ENCODE results near the gene RELT.
"Not testable (repeated sequence)": the region's sequence is repeated elsewhere in the genome, so short reads cannot be mapped to it uniquely, and the experiment has no call there.

The RELT gene

DNA sequence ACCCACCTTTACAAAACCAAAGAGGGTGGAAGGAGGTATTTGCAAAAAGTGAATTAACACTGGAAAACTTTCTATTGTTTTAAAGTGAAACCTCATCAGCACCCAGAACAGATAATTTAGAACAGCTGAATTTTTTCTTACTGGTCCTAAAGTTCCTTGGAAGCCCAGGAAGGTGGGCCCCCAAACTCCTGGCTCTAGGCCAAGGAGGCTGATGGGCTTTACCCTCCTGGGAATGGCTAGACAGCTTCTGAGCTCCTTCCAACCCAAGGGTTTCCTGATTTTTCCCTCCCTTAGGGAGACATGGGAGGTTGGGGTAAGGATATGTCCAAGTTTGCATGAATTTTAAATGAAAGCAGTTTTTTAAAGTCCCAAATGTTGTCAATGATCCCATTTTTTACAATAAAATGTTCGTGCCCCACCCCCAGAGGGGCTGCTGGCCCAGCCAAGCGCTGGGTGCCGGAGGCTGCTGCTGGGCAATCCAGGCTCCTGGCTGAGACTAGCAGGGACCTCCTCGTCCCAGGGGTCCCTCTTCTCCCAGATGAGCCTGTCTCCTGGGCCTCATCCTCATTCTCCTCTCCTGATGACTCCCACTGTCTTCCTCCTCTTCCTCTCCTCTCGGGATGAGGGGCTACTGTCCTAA lies 28.4 kb downstream of the RELT start:
- no peak for DNase-seq (ENCODE audit: low spot score)

DNA sequence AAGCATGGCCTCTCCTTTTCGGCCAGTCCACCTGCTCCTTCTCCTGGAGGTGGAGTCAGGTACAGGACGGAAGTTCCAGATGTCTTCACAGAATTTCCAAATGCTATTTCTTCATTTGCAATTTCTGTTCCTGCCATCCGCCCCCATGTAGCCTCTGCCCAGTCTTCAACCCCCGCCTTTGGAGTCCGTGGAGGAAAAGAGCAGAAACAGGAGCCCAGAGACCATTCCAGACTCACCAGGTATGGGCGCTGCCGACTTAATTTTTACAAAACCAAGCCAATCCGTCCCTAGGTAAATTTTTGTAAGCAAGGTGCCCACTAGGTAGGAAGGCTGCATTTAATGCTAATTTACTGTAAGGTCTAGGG lies 28.9 kb downstream of the RELT start:
- DNase-seq (ENCODE audit: low spot score): no peak

DNA sequence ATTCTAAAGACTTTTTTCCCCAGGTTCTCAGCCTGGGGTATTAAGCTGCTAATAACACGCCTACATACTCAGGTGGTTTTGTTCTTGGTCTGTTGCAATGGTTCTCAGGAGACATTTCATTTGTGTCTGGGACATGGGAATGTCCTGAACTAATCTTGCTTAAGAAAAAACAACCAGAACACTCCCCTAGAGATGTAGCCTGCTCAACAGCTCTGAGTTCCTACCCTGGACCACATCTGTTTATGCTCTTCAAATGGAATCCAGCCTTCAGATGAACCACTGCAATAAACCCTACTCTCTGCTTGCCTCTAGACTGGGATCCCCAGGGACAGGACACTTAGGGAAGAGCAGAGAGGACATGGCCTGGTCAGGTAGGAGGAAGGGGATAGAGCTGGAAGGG lies 29.9 kb downstream of the RELT start:
- DNase-seq (ENCODE audit: low spot score): no peak

DNA sequence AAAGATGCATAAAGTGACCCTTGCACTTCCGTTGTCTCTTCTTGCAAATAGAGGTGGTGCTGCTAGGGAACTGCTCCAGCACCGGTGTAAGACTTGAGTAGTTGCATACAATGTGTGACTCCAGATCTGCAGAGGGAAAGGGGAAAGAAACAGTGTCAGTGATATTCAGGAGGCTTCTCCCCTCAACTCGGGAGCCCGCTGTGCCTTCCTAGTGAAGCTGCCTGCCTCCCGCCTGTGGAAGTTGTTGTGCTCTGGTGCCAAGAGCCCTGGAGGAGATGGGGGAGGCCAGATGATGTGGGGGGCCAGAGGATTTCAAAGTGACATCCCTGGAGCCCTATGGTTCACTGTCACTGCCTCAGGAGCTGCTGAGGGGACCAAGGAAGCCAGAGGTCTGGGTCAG lies 30.4 kb downstream of the RELT start:
- DNase-seq (ENCODE audit: low spot score): no peak

DNA sequence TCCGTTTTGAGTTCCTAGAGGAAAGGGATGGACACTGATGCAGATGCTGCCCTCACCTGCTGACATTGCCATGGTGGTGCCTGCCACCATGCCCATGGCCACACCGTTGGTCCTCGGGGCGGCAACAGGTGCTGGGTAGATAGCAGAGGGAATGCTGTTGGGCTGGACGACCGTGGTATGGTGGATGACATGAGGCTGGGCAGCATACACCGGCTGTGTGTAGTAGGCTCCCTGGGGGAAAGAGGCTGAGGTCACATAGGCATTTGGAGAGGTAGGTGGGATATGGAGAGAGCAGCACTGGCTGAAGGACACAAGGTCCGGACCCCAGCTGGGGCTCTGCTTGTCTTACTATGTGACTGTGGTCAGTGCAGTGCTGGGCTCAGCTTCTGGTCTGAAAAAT lies 33.2 kb downstream of the RELT start:
- no peak for DNase-seq (ENCODE audit: low spot score)

DNA sequence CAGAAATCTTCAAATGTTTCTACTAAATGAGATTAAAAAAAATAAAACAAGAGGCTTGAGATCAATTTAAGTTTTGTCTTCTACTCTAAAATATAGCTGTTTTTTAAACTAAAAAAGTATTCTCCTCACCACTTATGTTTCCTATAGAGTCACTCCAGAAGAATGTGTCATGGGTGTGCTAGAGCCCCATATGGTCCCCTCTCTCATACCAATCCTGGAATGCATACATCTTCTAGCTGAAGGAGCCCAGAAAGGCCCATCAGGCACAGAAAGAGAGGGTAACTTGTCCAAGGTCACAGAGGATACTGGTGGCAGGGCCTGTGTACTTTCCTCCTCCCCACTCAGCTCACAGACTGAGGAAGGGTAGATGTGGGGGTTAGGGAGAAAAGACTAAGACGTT lies 34.4 kb downstream of the RELT start:
- no peak for DNase-seq (ENCODE audit: low spot score)

DNA sequence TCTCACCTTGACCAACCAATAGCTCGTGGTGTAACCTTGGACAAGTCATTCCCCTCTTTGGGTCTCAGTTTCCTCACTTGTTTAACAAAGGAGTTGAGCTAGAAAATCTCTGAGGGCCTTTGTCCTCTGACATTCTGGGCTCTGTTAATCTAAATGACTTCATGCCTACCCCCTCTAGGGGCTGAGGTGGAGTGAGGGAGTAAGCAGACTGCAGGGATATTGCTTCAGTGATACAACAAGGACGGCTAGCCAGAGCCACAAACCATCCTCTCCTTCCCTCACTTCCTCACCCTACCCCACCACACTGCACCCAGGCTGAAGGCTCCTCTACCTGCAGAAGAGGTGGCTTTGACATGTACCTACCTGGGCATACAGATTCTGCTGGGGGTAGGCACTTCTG lies 34.8 kb downstream of the RELT start:
- no peak for DNase-seq (ENCODE audit: low spot score)

DNA sequence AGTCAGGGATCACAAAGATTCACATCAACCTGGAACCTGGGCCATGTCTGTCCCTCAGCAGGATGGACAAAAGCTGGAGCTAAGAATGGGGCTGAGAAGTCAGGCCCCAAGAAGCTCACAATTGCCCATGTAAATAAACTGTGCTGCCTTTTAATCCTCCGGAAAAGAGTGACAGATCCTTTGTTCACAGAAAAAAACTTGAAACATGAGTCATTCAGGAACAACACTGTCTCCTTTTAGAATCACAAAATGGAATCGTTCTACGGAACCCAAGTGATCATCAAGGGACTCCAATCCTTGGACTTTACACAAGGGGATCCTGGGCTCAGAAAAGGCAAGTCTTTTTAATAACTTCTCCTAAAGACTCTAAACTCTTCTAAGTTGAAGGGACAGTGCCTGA lies 36.1 kb downstream of the RELT start:
- DNase-seq (ENCODE audit: low spot score): no peak

DNA sequence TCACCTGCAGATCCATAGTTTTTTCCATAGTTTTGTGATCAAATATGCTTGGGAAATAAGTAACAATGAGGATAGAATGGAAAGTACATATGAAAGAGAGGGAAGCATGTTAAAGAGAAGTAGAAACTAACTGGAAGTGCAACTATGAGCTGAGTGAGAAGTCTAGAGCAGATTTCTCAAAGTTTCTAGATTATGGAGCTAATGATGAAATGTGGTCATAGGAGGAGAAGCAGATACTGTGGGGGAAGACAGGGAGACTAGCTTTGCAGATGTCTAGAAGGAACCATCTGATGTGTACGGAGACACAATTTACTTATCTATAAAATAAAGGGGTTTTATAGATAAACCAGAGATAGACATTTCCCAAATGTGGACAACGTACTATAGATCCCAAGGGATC lies 37.1 kb downstream of the RELT start:
- no peak for DNase-seq (ENCODE audit: low spot score)

DNA sequence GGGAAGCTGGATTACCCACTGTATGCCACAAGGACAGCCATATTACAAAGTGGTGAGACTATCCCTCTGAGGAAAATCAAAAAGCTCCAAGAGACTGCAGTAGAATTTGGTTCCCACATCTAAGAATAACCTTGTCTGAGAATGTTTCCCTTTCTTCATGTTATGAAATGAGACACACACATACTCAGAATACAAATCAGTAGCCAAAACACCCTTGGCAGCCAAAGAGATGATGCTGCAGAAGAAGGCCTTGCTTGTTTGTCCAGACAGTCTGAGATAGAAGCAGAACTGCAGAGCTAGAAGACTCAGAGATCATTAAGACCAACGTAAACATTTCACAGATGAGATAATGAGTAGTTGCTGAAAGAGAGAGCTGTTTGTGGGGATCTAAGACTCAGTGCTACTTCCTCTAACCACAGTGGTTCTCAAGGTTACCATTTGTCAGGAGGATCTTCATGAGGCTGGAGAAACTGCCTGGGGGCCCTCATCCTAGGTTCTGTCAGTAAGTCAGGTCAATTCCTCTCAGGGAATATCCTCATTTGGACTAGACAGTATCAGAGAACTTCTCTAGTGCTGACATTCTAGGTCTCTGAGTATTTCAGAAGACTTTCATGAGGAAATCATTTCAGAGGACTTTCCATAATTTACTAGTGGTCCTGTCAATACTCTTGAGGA lies 38.9 kb downstream of the RELT start:
- no peak for DNase-seq (ENCODE audit: low spot score)

DNA sequence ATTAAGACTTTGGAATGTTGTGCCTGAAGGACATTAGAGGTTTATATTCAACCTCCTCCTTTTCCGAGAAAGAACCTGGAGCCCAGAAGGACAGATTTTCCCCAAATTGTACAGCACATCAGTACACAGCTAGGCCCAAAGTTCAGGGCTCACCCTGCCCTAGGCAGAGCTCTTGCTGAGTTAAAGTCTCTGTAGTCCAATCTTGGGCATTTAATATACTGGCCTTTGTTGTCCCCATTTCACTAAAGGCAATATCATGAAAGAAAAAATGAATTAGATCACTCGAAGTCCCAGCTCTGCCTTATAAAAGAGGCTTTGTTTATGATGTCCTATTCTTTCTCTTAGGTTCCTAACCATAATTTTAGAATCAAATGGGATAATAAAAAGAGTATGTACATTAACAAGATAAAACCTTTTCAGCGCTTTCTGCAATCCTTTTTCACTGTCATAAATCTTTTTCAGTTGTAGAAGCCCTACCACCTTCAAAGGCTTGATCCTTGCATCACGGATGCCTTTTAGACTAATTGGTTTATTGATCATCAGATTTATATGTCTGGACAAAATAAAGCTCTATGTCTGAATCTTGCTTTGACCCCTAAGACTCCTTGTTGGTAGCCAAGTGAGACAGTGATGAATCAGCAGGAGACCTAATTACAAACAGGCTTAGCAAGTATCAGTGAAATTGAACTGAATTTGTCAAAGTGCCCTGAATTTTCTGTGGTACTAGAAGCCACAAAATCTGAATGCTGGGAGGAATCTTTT lies 39.8 kb downstream of the RELT start:
- no peak for DNase-seq (ENCODE audit: low spot score)

DNA sequence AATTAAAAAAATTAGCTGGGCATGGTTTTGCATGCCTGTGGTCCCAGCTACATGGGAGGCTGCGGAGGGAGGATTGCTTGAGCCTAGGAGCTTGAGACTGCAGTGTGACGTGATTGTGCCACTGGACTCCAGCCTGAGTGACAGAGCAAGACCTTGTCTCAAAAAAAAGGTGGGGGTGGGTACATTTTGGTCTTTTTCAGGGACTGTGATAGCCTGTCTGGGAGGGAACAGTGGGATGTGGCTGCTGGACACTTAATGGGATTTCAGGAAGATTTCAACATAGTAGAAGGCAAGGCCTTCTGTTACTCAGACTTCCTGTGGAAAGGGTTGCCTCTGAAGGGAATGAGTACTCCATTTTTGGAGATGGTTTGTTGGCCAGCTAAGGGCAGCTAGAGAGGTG lies 40.6 kb downstream of the RELT start:
- DNase-seq (ENCODE audit: low spot score): no peak

DNA sequence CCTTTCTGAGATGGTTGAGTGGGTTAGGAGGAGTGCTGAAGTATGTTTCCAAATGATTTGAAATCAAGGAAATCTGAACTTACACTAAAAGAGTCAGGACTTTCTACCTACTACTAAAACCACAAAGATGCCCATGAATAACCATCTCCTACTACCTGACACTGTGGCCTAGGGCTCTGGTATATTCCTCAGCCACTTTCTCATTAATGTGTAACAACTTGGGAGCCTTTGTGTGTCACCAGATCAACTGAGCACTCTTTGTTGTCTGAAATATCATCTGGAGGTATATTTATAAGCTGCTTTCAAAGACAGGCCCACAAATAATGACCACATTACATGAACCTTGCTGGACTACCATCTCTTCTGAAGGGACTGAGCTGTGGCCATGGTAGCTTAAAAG lies 43.9 kb downstream of the RELT start:
- no peak for DNase-seq (ENCODE audit: low spot score)

DNA sequence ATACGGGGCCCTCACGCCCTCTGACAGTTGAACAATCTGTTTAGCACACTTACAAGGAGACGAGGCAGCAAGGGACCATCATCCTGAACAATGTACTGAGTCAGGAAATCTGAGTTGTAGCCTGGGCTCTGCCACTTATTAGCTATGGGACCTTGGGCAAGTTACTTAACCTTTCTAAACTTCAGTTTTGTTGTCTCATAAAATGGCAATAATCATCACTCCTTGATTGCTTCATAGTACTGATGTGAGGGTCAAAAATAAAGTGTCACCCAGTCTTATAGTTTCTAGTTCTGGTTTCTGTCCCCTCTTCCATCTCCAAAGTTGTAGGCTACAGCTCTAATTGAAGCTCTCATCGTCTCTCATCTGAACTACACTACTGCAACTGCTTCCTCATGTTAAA lies 46.7 kb downstream of the RELT start:
- no peak for DNase-seq (ENCODE audit: low spot score)

DNA sequence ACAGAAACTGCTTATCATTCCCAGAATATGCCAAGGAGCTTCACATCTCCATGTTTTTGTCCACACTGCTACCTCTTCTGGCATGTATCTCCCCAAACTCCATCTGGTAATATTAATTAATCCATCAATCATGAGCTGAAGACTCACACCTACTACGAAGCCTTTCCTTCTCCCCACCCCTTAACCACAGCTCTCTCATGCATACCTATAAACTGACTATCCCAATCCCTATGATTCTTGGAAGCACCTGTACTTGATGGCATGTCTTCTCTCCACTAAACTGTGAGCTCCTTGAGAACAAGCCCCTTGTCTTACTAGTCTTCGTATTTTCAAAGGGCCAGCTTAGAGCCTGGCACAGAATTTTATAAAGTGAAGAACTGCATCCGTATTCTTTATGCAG lies 47.3 kb downstream of the RELT start:
- no peak for DNase-seq (ENCODE audit: low spot score)

DNA sequence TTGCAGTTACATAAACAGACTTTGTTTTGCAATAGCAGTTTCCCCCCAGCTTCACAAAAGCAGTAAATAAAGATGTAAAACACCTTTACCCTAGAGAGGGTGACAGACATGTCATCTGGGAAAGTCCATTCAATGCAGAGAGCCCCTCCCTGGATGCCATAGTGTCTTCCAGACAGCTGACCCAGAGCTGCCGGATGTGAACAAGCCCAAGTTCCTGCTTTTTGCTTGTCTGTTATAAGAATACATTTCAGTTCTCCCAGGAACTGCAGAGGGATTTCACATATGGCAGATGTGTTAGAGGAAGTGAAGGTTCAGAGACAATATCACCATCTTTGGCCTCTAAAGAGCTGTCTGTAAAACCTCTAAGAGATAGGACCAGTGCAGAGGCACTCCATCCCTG lies 48.9 kb downstream of the RELT start:
- no peak for DNase-seq (ENCODE audit: low spot score)

DNA sequence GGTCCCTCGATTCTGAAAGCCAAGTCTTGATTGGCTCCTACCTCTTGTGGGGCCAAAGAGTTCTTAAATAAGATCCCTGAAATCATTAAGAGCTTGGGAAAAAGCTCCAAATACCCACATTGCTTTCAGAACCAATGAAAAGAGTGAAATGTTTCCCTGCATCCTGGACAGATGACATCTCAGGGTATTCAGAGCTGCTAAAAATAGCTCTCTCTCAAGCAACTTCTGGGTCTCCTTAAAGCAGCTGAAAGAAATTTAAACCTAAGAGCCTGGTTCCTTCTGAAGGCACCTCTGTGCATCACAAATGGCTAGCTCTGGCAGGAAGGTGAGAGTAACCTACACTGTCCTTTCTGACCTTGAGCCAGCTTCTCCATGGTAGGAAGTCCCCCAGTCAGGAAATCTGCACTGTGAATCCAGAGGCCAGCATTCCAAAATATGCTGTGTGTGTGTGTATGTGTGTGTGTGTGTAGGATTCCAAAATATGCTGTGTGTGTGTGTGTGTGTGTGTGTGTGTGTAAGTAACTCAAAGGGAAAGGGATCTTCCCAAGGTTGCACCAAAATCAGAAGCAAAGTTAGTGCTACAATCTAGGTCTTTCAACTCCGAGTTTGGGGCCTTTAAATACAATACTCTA lies 50.1 kb downstream of the RELT start:
- DNase-seq (ENCODE audit: low spot score): no peak

DNA sequence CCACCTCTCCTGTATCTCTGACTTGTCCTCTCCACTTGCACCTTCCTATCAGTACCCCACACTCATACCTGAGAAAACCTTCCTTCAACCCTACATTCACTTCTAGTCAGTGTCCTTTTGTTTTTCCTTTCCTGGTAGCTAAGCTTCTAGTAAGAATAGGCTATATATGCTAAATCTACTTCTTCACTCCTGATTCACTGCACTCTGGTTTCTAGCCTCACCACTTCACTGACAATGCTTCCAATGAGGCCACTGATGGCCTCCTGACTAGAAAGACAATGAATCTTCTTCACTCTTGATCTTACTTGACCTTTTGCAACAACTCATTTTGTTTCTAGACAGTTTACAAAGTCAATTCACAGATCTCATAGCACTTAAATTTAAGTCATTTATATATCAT lies 52.0 kb downstream of the RELT start:
- DNase-seq (ENCODE audit: low spot score): no peak

DNA sequence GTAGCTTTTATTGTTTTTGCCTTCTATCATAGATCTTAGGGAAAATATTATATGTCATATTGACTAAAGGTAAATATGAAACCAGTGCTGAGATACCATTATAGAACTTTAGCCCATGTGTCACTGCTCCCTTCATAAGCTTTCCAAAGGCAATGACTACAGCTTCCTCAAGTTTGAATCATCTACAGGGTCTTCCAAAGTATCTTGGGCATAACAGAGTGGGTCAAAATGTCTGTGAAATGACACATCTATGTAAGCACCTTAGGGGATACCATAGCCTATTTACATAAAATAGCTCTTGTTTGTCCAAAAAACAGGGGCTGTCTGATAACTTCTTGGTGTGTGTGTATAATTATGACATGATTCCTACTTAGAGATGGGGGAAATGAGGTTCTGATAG lies 52.5 kb downstream of the RELT start:
- DNase-seq (ENCODE audit: low spot score): no peak

DNA sequence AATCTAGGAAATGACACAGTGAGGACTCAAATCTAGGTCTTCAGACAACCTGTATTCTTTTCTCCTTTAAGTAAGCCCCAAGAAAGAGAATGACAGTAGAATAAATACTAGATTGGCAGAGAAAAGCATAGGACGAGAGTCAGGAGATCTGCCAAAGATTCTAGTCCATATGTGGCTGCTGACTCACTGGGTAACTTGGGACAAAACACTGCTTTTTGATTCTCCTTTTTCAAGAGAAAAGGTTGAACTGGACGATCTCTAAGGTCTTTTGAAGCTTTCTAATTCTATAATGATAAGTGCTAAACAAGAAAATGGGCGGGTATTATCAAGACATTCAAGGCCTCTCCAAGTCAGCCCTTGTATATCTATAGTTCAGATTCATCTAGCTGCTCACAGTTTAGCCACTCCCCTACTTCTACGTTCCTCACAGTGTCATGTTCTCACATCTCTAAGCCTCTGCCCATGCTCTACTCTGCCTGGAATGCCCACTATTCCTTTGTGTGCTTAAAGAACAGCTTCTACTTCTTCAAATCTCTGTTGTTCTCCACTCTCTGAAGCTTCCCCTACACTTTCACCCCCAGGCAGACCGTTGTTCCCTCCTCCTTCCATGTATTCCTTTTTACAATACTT lies 53.0 kb downstream of the RELT start:
- no peak for DNase-seq (ENCODE audit: low spot score)

DNA sequence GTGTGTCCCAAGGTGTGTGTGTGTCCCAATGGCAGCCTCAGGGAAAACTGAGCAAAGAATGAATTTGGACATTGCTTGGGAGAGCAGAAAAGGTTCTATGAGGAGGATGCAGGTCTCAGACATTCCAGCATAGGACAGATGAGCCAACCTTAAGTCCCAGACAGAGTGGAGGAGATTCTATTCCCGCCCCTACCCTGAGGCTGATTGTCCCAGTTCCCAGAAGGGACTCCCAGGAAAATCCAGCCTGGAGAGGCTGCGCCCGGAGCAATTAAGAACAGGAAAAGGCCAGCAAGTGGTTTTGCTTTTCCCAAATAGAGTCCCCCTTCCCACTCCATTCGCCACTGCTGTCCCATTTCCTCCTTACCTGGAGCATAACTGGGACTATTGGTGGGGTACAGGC lies 54.1 kb downstream of the RELT start:
- no peak for DNase-seq (ENCODE audit: low spot score)

DNA sequence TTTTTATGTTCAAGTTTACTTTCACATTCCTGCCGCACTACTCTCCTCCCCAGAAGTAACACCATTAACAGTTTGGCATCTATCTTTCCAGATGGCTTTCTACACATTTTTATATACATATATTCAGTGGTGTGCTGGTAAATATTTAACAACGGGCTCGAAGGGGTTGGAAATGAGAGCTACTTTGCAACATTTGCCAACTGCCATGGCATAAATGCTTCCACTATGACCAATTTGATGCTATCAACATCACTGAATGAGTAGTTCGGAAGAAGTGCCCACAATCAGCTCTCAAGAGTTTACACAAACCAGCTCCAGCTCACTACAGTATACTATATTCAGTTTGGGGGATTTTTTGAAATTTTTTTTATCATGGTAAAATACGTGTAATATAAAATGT lies 55.2 kb downstream of the RELT start:
- DNase-seq (ENCODE audit: low spot score): no peak

DNA sequence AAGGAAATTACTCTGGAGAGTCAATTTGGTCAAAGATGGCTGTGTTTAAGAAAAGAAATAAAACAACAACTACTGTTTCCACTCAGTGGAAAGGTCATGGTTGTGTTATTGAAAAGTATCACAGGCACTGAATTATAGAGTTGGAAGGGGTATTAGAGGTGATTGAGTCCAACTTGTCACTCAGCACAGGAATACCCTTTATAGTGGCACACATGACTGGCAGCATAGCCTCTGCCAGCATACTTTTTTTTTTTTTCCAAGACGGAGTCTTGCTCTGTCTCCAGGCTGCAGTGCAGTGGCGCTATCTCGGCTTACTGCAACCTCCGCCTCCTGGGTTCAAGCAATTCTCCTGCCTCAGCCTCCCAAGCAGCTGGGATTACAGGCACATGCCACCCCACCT lies 60.7 kb downstream of the RELT start:
- DNase-seq (ENCODE audit: low spot score): not testable (repeated sequence)
